Peyer's patch (tissue), 4 donors: ENCODE data around the gene ARF1.

ENCODE experiments used
- POLR2A ChIP-seq, 2 donors: fragments of 450-650 bp; IDR thresholded peaks; one replicate each; pipeline ENCODE4 v1.5.1; 2017; ENCODE audit warnings: antibody characterized with exemption in 2 of 2, mild to moderate bottlenecking in 2 of 2, moderate library complexity in 2 of 2
- TF ChIP-seq, protein P1 (sequence below), 6 experiments: fragments of 450-650 bp in 4 of 6; fragments of 200-600 bp in 2 of 6; sonication (generic) in 1 of 6; IDR thresholded peaks; one replicate each; pipeline ENCODE4 v1.5.1; 2017 to 2019; ENCODE audit warnings: antibody characterized with exemption in 6 of 6, mild to moderate bottlenecking in 3 of 6, moderate library complexity in 1 of 6

DNA sequence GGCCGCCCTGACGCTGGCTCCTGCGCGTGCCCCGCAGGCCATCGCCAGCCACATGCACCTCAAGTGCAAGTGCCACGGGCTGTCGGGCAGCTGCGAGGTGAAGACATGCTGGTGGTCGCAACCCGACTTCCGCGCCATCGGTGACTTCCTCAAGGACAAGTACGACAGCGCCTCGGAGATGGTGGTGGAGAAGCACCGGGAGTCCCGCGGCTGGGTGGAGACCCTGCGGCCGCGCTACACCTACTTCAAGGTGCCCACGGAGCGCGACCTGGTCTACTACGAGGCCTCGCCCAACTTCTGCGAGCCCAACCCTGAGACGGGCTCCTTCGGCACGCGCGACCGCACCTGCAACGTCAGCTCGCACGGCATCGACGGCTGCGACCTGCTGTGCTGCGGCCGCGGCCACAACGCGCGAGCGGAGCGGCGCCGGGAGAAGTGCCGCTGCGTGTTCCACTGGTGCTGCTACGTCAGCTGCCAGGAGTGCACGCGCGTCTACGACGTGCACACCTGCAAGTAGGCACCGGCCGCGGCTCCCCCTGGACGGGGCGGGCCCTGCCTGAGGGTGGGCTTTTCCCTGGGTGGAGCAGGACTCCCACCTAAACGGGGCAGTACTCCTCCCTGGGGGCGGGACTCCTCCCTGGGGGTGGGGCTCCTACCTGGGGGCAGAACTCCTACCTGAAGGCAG is 23.4 kb upstream of the ARF1 start:
- TF ChIP-seq, protein P1, sequence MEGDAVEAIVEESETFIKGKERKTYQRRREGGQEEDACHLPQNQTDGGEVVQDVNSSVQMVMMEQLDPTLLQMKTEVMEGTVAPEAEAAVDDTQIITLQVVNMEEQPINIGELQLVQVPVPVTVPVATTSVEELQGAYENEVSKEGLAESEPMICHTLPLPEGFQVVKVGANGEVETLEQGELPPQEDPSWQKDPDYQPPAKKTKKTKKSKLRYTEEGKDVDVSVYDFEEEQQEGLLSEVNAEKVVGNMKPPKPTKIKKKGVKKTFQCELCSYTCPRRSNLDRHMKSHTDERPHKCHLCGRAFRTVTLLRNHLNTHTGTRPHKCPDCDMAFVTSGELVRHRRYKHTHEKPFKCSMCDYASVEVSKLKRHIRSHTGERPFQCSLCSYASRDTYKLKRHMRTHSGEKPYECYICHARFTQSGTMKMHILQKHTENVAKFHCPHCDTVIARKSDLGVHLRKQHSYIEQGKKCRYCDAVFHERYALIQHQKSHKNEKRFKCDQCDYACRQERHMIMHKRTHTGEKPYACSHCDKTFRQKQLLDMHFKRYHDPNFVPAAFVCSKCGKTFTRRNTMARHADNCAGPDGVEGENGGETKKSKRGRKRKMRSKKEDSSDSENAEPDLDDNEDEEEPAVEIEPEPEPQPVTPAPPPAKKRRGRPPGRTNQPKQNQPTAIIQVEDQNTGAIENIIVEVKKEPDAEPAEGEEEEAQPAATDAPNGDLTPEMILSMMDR (IDR thresholded peaks at IDR 0.05), result no peak
- no peak for TF ChIP-seq POLR2A (IDR thresholded peaks at IDR 0.05)
